HUES64 (cell line): ENCODE measurements around the gene AGPS.

Experiments used
- H3K27ac ChIP-seq: 2 replicates; pipeline ENCODE4 v1.7.0; 2013; ENCODE audit warnings: low read depth, low read length, inconsistent platforms
- H3K27me3 ChIP-seq: 2 replicates; pipeline ENCODE4 v1.6.1; 2013; ENCODE audit warnings: mild to moderate bottlenecking, low read length; ENCODE audit not compliant: insufficient read depth
- H3K36me3 ChIP-seq: 2 replicates; pipeline ENCODE4 v1.6.1; 2013; ENCODE audit warnings: mild to moderate bottlenecking, low read length; ENCODE audit not compliant: insufficient read depth
- H3K4me1 ChIP-seq: 2 replicates; pipeline ENCODE4 v1.6.1; 2013; ENCODE audit warnings: mild to moderate bottlenecking, low read length, moderate library complexity; ENCODE audit not compliant: insufficient read depth
- H3K4me3 ChIP-seq: 2 replicates; pipeline ENCODE4 v1.5.1; 2013; ENCODE audit warnings: mild to moderate bottlenecking, low read length, moderate library complexity
- H3K9ac ChIP-seq: 2 replicates; pipeline ENCODE4 v1.6.1; 2013; ENCODE audit warnings: mild to moderate bottlenecking, low read depth, low read length
- H3K9me3 ChIP-seq: 2 replicates; pipeline ENCODE4 v1.6.1; 2013; ENCODE audit warnings: low read depth, low read length; ENCODE audit not compliant: insufficient read depth
- WGBS: fragments of 150-250, 120-280 bp; methylation state at CpG from one replicate; pipeline ENCODE4 v1.1.7; 2013; ENCODE audit warnings: missing lambda C conversion rate; 5-methylcytosine and 5-hydroxymethylcytosine counted together

Gene AGPS

GRCh38 chr2:177592397-177592796 lies 199.8 kb downstream of the AGPS start:
- no peak overlapping the region for H3K27ac ChIP-seq
- H3K9ac ChIP-seq = no peak overlapping the region
- no peaks in the 10 kb centered on the region for H3K36me3 ChIP-seq
- no peaks in the 10 kb centered on the region; the same call in 1 of the 2 replicates for H3K27me3 ChIP-seq
- H3K9me3 ChIP-seq = no peaks in the 10 kb centered on the region
- peaks cover 6% of the 10 kb centered on the region for H3K4me1 ChIP-seq
- 94% methylated on average over 2 of the region's 2 CpGs for WGBS
- no peak overlapping the region for H3K4me3 ChIP-seq

GRCh38 chr2:177592945-177593344 lies 200.4 kb downstream of the AGPS start:
- no peak overlapping the region for H3K4me3 ChIP-seq
- H3K27ac ChIP-seq = no peak overlapping the region
- peaks cover 11% of the 10 kb centered on the region for H3K4me1 ChIP-seq
- no peaks in the 10 kb centered on the region; the same call in 1 of the 2 replicates for H3K27me3 ChIP-seq
- H3K9me3 ChIP-seq = no peaks in the 10 kb centered on the region
- no peaks in the 10 kb centered on the region for H3K36me3 ChIP-seq
- H3K9ac ChIP-seq = no peak overlapping the region

GRCh38 chr2:177593402-177593801 lies 200.8 kb downstream of the AGPS start:
- Histone ChIP-seq H3K9me3 (no peaks in the 10 kb centered on the region), H3K36me3 (no peaks in the 10 kb centered on the region), H3K27me3 (no peaks in the 10 kb centered on the region; the same call in 1 of the 2 replicates), H3K9ac (no peak overlapping the region), H3K4me3 (no peak overlapping the region), H3K27ac (no peak overlapping the region), H3K4me1 (peaks cover 15% of the 10 kb centered on the region)
- WGBS = 94% methylated on average over 3 of the region's 3 CpGs
